ENCODE data around the gene HLA-DMA.

Gene HLA-DMA

GRCh38 chr6:32974016-32974333, 21.1 kb upstream of the HLA-DMA start:
- FAIRE-seq, result no peak

- FAIRE-seq, result no peak
Observed at GRCh38 chr6:32973144-32974015, 20.5 kb upstream of the HLA-DMA start.

- FAIRE-seq, result no peak
Observed at GRCh38 chr6:32972353-32973143, 19.7 kb upstream of the HLA-DMA start.

- peak; percentile 9 for FAIRE-seq
Observed at GRCh38 chr6:32971581-32972352, 18.9 kb upstream of the HLA-DMA start.

- FAIRE-seq, result no peak
Observed at GRCh38 chr6:32971242-32971580, 18.3 kb upstream of the HLA-DMA start.

GRCh38 chr6:32970413-32971241, 17.7 kb upstream of the HLA-DMA start:
- FAIRE-seq, result no peak

GRCh38 chr6:32969685-32970412, 17.0 kb upstream of the HLA-DMA start:
- FAIRE-seq, result no peak

GRCh38 chr6:32968867-32969684, 16.2 kb upstream of the HLA-DMA start:
- no peak for FAIRE-seq

- FAIRE-seq, result no peak
Observed at GRCh38 chr6:32968093-32968866, 15.4 kb upstream of the HLA-DMA start, which contains the start of gene BRD2. BRD2 (plus strand) TSS chr6:32968594; CDS start chr6:32972899, 4,305 bp downstream.

- peak; percentile 86 for FAIRE-seq
Observed at GRCh38 chr6:32967151-32968091, 14.5 kb upstream of the HLA-DMA start.

- no peak for FAIRE-seq
Observed at GRCh38 chr6:32964776-32965175, 11.9 kb upstream of the HLA-DMA start.

- no peak for FAIRE-seq
Observed at GRCh38 chr6:32963866-32964265, 11.0 kb upstream of the HLA-DMA start.

- FAIRE-seq, result no peak
Observed at GRCh38 chr6:32962213-32962826, 9.4 kb upstream of the HLA-DMA start.

- no peak for FAIRE-seq
Observed at GRCh38 chr6:32960563-32960962, 7.7 kb upstream of the HLA-DMA start.

GRCh38 chr6:32956176-32956575, 3.3 kb upstream of the HLA-DMA start:
- no peak for FAIRE-seq

GRCh38 chr6:32954986-32955802, 2.3 kb upstream of the HLA-DMA start:
- FAIRE-seq, result no peak

- no peak for FAIRE-seq
Observed at GRCh38 chr6:32954267-32954666, 1.4 kb upstream of the HLA-DMA start.

Measured in islet of Langerhans (tissue), 1 donor.